PC-3 (cell line): ENCODE results near the gene MAP3K7CL.

Source experiments
- EZH2phosphoT487 ChIP-seq: fragments of 300-600 bp; sonication (generic); IDR thresholded peaks from 2 replicates; pipeline ENCODE4 v1.6.1; 2018; ENCODE audit warnings: mild to moderate bottlenecking, antibody characterized with exemption, low read length, borderline replicate concordance
- TF ChIP-seq, protein P1 (sequence below): fragments of 300-600 bp; sonication (generic); conservative IDR thresholded peaks from 2 replicates; pipeline ENCODE4 v1.5.1; 2017; ENCODE audit warnings: antibody characterized with exemption, low read depth, mild to moderate bottlenecking, low read length

DNA sequence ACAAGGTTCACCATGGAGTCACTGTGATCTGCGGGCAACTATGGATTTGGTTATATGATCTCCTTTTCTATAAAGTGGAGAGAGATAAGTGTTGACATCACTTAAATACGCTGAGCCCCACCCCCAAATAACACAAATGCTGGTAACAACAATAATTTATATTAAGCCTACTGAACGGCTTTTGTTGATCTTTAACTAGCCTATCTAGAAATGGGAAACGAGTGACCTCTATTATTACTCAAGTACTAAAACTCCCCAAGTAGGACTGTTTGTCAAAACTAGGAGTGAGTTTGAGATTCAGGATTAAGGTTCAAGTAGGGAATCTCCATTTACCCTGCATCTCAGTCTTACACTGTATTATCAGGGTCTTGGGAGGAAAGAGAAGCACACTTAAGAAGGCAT, 52.2 kb downstream of the MAP3K7CL start:
- TF ChIP-seq, protein P1, sequence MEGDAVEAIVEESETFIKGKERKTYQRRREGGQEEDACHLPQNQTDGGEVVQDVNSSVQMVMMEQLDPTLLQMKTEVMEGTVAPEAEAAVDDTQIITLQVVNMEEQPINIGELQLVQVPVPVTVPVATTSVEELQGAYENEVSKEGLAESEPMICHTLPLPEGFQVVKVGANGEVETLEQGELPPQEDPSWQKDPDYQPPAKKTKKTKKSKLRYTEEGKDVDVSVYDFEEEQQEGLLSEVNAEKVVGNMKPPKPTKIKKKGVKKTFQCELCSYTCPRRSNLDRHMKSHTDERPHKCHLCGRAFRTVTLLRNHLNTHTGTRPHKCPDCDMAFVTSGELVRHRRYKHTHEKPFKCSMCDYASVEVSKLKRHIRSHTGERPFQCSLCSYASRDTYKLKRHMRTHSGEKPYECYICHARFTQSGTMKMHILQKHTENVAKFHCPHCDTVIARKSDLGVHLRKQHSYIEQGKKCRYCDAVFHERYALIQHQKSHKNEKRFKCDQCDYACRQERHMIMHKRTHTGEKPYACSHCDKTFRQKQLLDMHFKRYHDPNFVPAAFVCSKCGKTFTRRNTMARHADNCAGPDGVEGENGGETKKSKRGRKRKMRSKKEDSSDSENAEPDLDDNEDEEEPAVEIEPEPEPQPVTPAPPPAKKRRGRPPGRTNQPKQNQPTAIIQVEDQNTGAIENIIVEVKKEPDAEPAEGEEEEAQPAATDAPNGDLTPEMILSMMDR = no peak
- TF ChIP-seq EZH2phosphoT487 = no peak
